Psoas muscle (tissue), 8 donors: ENCODE measurements around the gene ALAS1. TPM values are rescaled to one million over a fixed set of nuclear protein-coding genes. Genes with fewer than 3 reads are reported as not detected.

Experiments
- ATAC-seq, 4 donors: fragments of 200-7000 bp; cut with Tn5 transposase; one replicate each; pipeline ENCODE4 v1.9.1; 2020; ENCODE audit warnings: moderate library complexity in 3 of 4, mild to moderate bottlenecking in 2 of 4
- DNase-seq, 2 donors: peaks; one replicate each; pipeline ENCODE4 v3.0.0-alpha.2; 2020
- H3K27ac ChIP-seq: fragments of 200-600 bp; one replicate; pipeline ENCODE4 v1.8.0; 2022
- H3K27me3 ChIP-seq, 3 donors: fragments of 200-600 bp in 1 of 3; one replicate each; pipeline versions ENCODE4 v1.6.1 to v1.8.0; 2013 to 2022; ENCODE audit warnings: low read length in 2 of 3, mild to moderate bottlenecking in 2 of 3, moderate library complexity in 1 of 3; ENCODE audit not compliant: insufficient read depth in 3 of 3
- H3K36me3 ChIP-seq, 2 donors: fragments of 200-600 bp in 1 of 2; one replicate each; pipeline versions ENCODE4 v1.6.1 to v1.8.0; 2013 to 2022; ENCODE audit warnings: low read depth in 1 of 2, mild to moderate bottlenecking in 1 of 2, moderate library complexity in 1 of 2; ENCODE audit not compliant: insufficient read depth in 1 of 2
- H3K4me1 ChIP-seq: fragments of 200-600 bp; one replicate; pipeline ENCODE4 v1.8.0; 2022
- H3K4me3 ChIP-seq: fragments of 200-600 bp; one replicate; pipeline ENCODE4 v1.8.0; 2022; ENCODE audit warnings: mild to moderate bottlenecking
- H3K9me3 ChIP-seq: fragments of 200-600 bp; one replicate; pipeline ENCODE4 v1.8.0; 2022
- CTCF ChIP-seq: fragments of 200-600 bp; IDR thresholded peaks from one replicate; pipeline ENCODE4 v1.8.0; 2022; ENCODE audit warnings: antibody characterized with exemption
- whole genome bisulfite sequencing, 3 donors: extraction: QIAGEN DNeasy Blood & Tissue Kit; methylation state at CpG; one replicate each; pipeline versions ENCODE4 v1.1.6 to v1.1.7; 2013; 5-methylcytosine and 5-hydroxymethylcytosine counted together
- intact Hi-C, 2 donors: fragments of 100-400 bp; cut with DNase I; formaldehyde crosslinking; loops; one replicate each; pipeline versions ENCODE4 v1.11.0 to v1.14.2; 2022
- polyA plus RNA-seq, 3 donors: library from polyadenylated mRNA; stranded (reverse); fragments of 200-250 nt; gene quantifications; one replicate each; pipeline ENCODE4 v1.2.3, GENCODE V29; 2013
- total RNA-seq, 4 donors: library from RNA; stranded (reverse); fragmentation: NEBNext Ultra II Directional in 2 of 4; extraction: Animal tissue kit (Norgen Biotek cat#: 25700) in 2 of 4; gene quantifications; one replicate each; pipeline versions ENCODE4 v1.2.1 to v1.2.4, GENCODE V29; 2021 to 2023
- donor health status: healthy with polysubstance abuse.
- donor health status: DM: no; HTN: no; CAD: no; lungs with moderate emphysema.
- donor health status: Bipolar disorder and iron deficiency.
- donor health status: healthy.
- donor health status: DM: yes; HTN: yes; CAD: no.
- donor health status: DM: no; HTN: no; CAD: no.
- donor health status: DM: no; HTN: no; CAD: no.
- donor health status: DM: yes; HTN: yes; CAD: no.

ALAS1 gene
- total and polyA plus RNA-seq, 7 donors = 50.1 to 138 (median 75.2) TPM

GRCh38 chr3:52198643-52199608 is 966 bp downstream of the ALAS1 start:
- 33 to 39% (median 34%) methylated on average over 14 of the region's 14 CpGs for WGBS, 3 donors
- no peak for TF ChIP-seq CTCF
- DNase-seq = no peak
- Histone ChIP-seq H3K9me3 (no peaks in the 10 kb centered on the region), H3K36me3 (peaks cover 3 to 49% of the 10 kb centered on the region in 2 donors), H3K27ac (peak overlapping the region; percentile 87), H3K4me1 (peaks cover 36% of the 10 kb centered on the region), H3K4me3 (peak overlapping the region; percentile 100), H3K27me3 (no peaks in the 10 kb centered on the region)
- ATAC-seq = no peak
- intact Hi-C loops = loop anchor here in 1 of 2 donors (5.0 kb wide), 1 partner anchor 42 kb away; no protein-coding TSS in a partner anchor

GRCh38 chr3:52200981-52201679 is 3.2 kb downstream of the ALAS1 start:
- Histone ChIP-seq H3K9me3 (no peaks in the 10 kb centered on the region), H3K27me3 (no peaks in the 10 kb centered on the region), H3K27ac (no peak overlapping the region), H3K4me1 (peaks cover 42% of the 10 kb centered on the region), H3K36me3 (peaks cover 11 to 72% of the 10 kb centered on the region in 2 donors), H3K4me3 (no peak overlapping the region)
- intact Hi-C loops = no loop called here
- 93 to 96% (median 95%) methylated on average over 5 of the region's 5 CpGs for WGBS, 3 donors
- no peak for TF ChIP-seq CTCF
- no peak for ATAC-seq
- DNase-seq = no peak

- ATAC-seq = no peak
- Histone ChIP-seq H3K36me3 (peaks cover 11 to 86% of the 10 kb centered on the region in 2 donors), H3K4me3 (no peak overlapping the region), H3K27ac (no peak overlapping the region), H3K9me3 (no peaks in the 10 kb centered on the region), H3K4me1 (peaks cover 34% of the 10 kb centered on the region), H3K27me3 (no peaks in the 10 kb centered on the region)
- no peak for DNase-seq
- TF ChIP-seq CTCF = no peak
- intact Hi-C loops = no loop called here
- 76 to 83% (median 80%) methylated on average over 4 of the region's 4 CpGs for WGBS, 3 donors
These were observed 4.6 kb downstream of the ALAS1 start for GRCh38 chr3:52202384-52203077.

GRCh38 chr3:52203701-52204100 is 5.7 kb downstream of the ALAS1 start:
- Histone ChIP-seq H3K4me1 (peaks cover 30% of the 10 kb centered on the region), H3K27me3 (no peaks in the 10 kb centered on the region), H3K4me3 (no peak overlapping the region), H3K9me3 (no peaks in the 10 kb centered on the region), H3K27ac (no peak overlapping the region), H3K36me3 (peaks cover 16 to 97% of the 10 kb centered on the region in 2 donors)
- DNase-seq (no peak), ATAC-seq (no peak)
- intact Hi-C loops = no loop called here
- 72 to 80% (median 78%) methylated on average over 1 of the region's 1 CpG for WGBS, 3 donors
- no peak for TF ChIP-seq CTCF
